Measurements from ENCODE around the gene TDRD5. TPM values are rescaled to one million over a fixed set of nuclear protein-coding genes. Genes with fewer than 3 reads are reported as not detected.

Gene TDRD5
- not detected in 2 replicates for total RNA-seq
- polyA plus RNA-seq (2012) = not detected

GRCh38 chr1:179591592-179592580, at the start of gene TDRD5:
Gene TDRD5, plus strand, starts transcription at chr1:179591832. Its CDS starts 784 bp downstream, at chr1:179592616.
- no peak for DNase-seq (ENCODE audit: low read depth)

GRCh38 chr1:179545321-179545720, 46.3 kb upstream of the TDRD5 start:
- DNase-seq (ENCODE audit: low read depth) = no peak

GRCh38 chr1:179547021-179547535, 44.6 kb upstream of the TDRD5 start:
- DNase-seq (ENCODE audit: low read depth) = no peak

- no peak for DNase-seq (ENCODE audit: low read depth)
Measured at GRCh38 chr1:179548666-179549367, 42.8 kb upstream of the TDRD5 start.

- no peak for DNase-seq (ENCODE audit: low read depth)
Measured at GRCh38 chr1:179549368-179549700, 42.3 kb upstream of the TDRD5 start.

- DNase-seq (ENCODE audit: low read depth) = peak; percentile 34
Measured at GRCh38 chr1:179550746-179551682, 40.6 kb upstream of the TDRD5 start.

- no peak for DNase-seq (ENCODE audit: low read depth)
Measured at GRCh38 chr1:179554427-179554826, 37.2 kb upstream of the TDRD5 start.

- no peak for DNase-seq (ENCODE audit: low read depth)
Measured at GRCh38 chr1:179558078-179558477, 33.6 kb upstream of the TDRD5 start.

- no peak for DNase-seq (ENCODE audit: low read depth)
Measured at GRCh38 chr1:179575497-179576314, 15.9 kb upstream of the TDRD5 start, which contains the start of gene NPHS2. Gene NPHS2, minus strand, starts transcription at chr1:179575948. Its CDS starts 84 bp downstream, at chr1:179575864.

GRCh38 chr1:179576509-179576908, 15.1 kb upstream of the TDRD5 start:
- no peak for DNase-seq (ENCODE audit: low read depth)

- DNase-seq (ENCODE audit: low read depth) = no peak
Measured at GRCh38 chr1:179583771-179584320, 7.8 kb upstream of the TDRD5 start.

- DNase-seq (ENCODE audit: low read depth) = peak; percentile 74
Measured at GRCh38 chr1:179586107-179586823, 5.4 kb upstream of the TDRD5 start.

- no peak for DNase-seq (ENCODE audit: low read depth)
Measured at GRCh38 chr1:179587336-179587735, 4.3 kb upstream of the TDRD5 start.

GRCh38 chr1:179588425-179589024, 3.1 kb upstream of the TDRD5 start:
- DNase-seq (ENCODE audit: low read depth) = no peak

- no peak for DNase-seq (ENCODE audit: low read depth)
Measured at GRCh38 chr1:179589509-179589908, 2.1 kb upstream of the TDRD5 start.

GRCh38 chr1:179590671-179591070, 961 bp upstream of the TDRD5 start:
- DNase-seq (ENCODE audit: low read depth) = no peak

GRCh38 chr1:179591253-179591591, 410 bp upstream of the TDRD5 start:
- DNase-seq (ENCODE audit: low read depth) = no peak

- DNase-seq (ENCODE audit: low read depth) = no peak
Measured at GRCh38 chr1:179598631-179599030, 7.0 kb downstream of the TDRD5 start.

Measured in myocyte (in vitro differentiated cells).